HepG2 (cell line): ENCODE data around the gene MT1F. TPM values are rescaled to one million over a fixed set of nuclear protein-coding genes. Genes with fewer than 3 reads are reported as not detected.

Source experiments
- ATAC-seq: fragments of 200-7000 bp; cut with Tn5 transposase; 3 replicates; pipeline ENCODE4 v1.9.1; 2020; ENCODE audit warnings: mild to moderate bottlenecking, moderate library complexity
- BruUV-seq: library from RNA; stranded (reverse); fragments of 400-500 nt; replicated peaks from 2 replicates; lab custom pipeline; 2021; lab: Mats Ljungman, UMichigan
- CTCF ChIA-PET: fragments of 300-600 bp; formaldehyde crosslinking; extraction: SDS; loops from one replicate; lab custom pipeline; 2021; ENCODE audit warnings: low total read pairs, inconsistent platforms, low intra/inter-chr PET ratio; lab: Yijun Ruan, JAX
- POLR2A ChIA-PET: fragments of 350-600 bp; sonication (Branson Sonifier 250); formaldehyde crosslinking; loops from one replicate; lab custom pipeline; 2020; ENCODE audit warnings: antibody characterized with exemption, inconsistent platforms; lab: Yijun Ruan, JAX
- DNase-seq: peaks from one replicate; pipeline ENCODE4 v3.0.0-alpha.2; 2015; ENCODE audit warnings: low spot score
- FAIRE-seq: peaks from 3 replicates; lab custom pipeline; 2011; peaks lifted over from hg19 to GRCh38; lab: Jason Lieb, UNC
- H2AFZ ChIP-seq: one replicate; pipeline ENCODE4 v1.6.1; 2011; ENCODE audit warnings: low read length, inconsistent platforms
- H3K27ac ChIP-seq: fragments of 300-600 bp; 3 replicates; pipeline ENCODE4 v1.8.0; 2011; ENCODE audit warnings: mixed run types, mild to moderate bottlenecking, mixed read lengths, low read length, inconsistent platforms; ENCODE audit not compliant: insufficient read depth; ENCODE audit errors: extremely low read length
- H3K27me3 ChIP-seq, 2 experiments: fragments of 200-600 bp in 1 of 2; 2 replicates in 1 of 2; 3 replicates in 1 of 2; pipeline versions ENCODE4 v1.6.0 to v1.8.0; 2011; ENCODE audit warnings: low read length in 2 of 2, mild to moderate bottlenecking in 2 of 2, moderate library complexity in 2 of 2, inconsistent platforms in 1 of 2; ENCODE audit not compliant: insufficient read depth in 2 of 2, control insufficient read depth in 1 of 2
- H3K36me3 ChIP-seq, 2 experiments: fragments of 200-600 bp in 1 of 2; replicated peaks in 1 of 2; 2 replicates in 1 of 2; 3 replicates in 1 of 2; pipeline versions ENCODE4 v1.5.1 to v1.8.0; 2011; ENCODE audit warnings: low read length in 2 of 2, inconsistent platforms in 1 of 2; ENCODE audit not compliant: insufficient read depth in 2 of 2, control insufficient read depth in 1 of 2
- H3K4me1 ChIP-seq: 2 replicates; pipeline ENCODE4 v1.5.1; 2012; ENCODE audit warnings: low read length, inconsistent platforms; ENCODE audit not compliant: insufficient read depth
- H3K4me2 ChIP-seq: 2 replicates; pipeline ENCODE4 v1.6.0; 2011; ENCODE audit warnings: low read depth, low read length, inconsistent platforms
- H3K4me3 ChIP-seq, 3 experiments: fragments of 200-600 bp in 1 of 3; sonication (generic), shearing (Covaris generic) in 1 of 3; replicated peaks in 1 of 3; 2 replicates each; pipeline ENCODE4 v1.5.1; 2011 to 2016; ENCODE audit warnings: low read length in 3 of 3, inconsistent platforms in 2 of 3, low read depth in 2 of 3, mild to moderate bottlenecking in 2 of 3, control low read depth in 1 of 3, mixed read lengths in 1 of 3; ENCODE audit not compliant: insufficient read depth in 1 of 3
- H3K79me2 ChIP-seq: one replicate; pipeline ENCODE4 v1.6.1; 2011; ENCODE audit warnings: low read length, inconsistent platforms; ENCODE audit not compliant: insufficient read depth
- H3K9ac ChIP-seq: 2 replicates; pipeline ENCODE4 v1.6.0; 2011; ENCODE audit warnings: mild to moderate bottlenecking, low read depth, low read length, inconsistent platforms; ENCODE audit not compliant: insufficient read depth
- H3K9me3 ChIP-seq: 2 replicates; pipeline ENCODE4 v1.5.1; 2012; ENCODE audit warnings: mild to moderate bottlenecking, low read length
- H4K20me1 ChIP-seq: 2 replicates; pipeline ENCODE4 v1.6.0; 2011; ENCODE audit warnings: inconsistent platforms, mild to moderate bottlenecking, low read length, moderate library complexity; ENCODE audit not compliant: insufficient read depth
- KLF9 ChIP-seq: IDR thresholded peaks from 2 replicates; pipeline ENCODE4 v1.6.1; 2016; ENCODE audit warnings: low read depth
- MIXL1 ChIP-seq: IDR thresholded peaks from 2 replicates; pipeline ENCODE4 v1.6.1; 2016
- PRMT3 ChIP-seq: sonication (generic); formaldehyde crosslinking; IDR thresholded peaks from 2 replicates; pipeline ENCODE4 v1.8.1; 2022; ENCODE audit warnings: low read depth, mild to moderate bottlenecking, moderate library complexity, missing genetic modification reagents, borderline replicate concordance
- RFXAP ChIP-seq: sonication (generic); formaldehyde crosslinking; IDR thresholded peaks from 2 replicates; pipeline ENCODE4 v1.4.0; 2020; ENCODE audit warnings: missing genetic modification reagents, borderline replicate concordance
- SIN3A ChIP-seq: IDR thresholded peaks from 2 replicates; pipeline ENCODE4 v1.6.1; 2011; ENCODE audit warnings: low read depth, mild to moderate bottlenecking, control low read depth, low read length, borderline replicate concordance
- SPEN ChIP-seq: sonication (generic); formaldehyde crosslinking; IDR thresholded peaks from 2 replicates; pipeline ENCODE4 v1.5.1; 2020; ENCODE audit warnings: low read depth, mild to moderate bottlenecking, missing genetic modification reagents
- YEATS2 ChIP-seq: sonication (generic); formaldehyde crosslinking; IDR thresholded peaks from 2 replicates; pipeline ENCODE4 v1.4.0; 2020; ENCODE audit warnings: missing genetic modification reagents, borderline replicate concordance
- ZMYM2 ChIP-seq: sonication (generic); formaldehyde crosslinking; IDR thresholded peaks from 2 replicates; pipeline ENCODE4 v1.8.0; 2022; ENCODE audit warnings: mild to moderate bottlenecking, missing genetic modification reagents
- ZNF101 ChIP-seq: sonication (generic); formaldehyde crosslinking; IDR thresholded peaks from 2 replicates; pipeline ENCODE4 v1.4.0; 2020; ENCODE audit warnings: mild to moderate bottlenecking, low read depth, missing genetic modification reagents, borderline replicate concordance
- ZNF136 ChIP-seq: sonication (generic); formaldehyde crosslinking; IDR thresholded peaks from 2 replicates; pipeline ENCODE4 v1.8.1; 2022; ENCODE audit warnings: low read depth, mild to moderate bottlenecking, moderate library complexity, missing genetic modification reagents
- ZNF747 ChIP-seq: sonication (generic); formaldehyde crosslinking; IDR thresholded peaks from 2 replicates; pipeline ENCODE4 v1.8.1; 2023; ENCODE audit warnings: missing genetic modification reagents, mild to moderate bottlenecking, borderline replicate concordance
- ZNF883 ChIP-seq: sonication (generic); formaldehyde crosslinking; IDR thresholded peaks from 2 replicates; pipeline ENCODE4 v1.5.1; 2020; ENCODE audit warnings: mild to moderate bottlenecking, missing genetic modification reagents; ENCODE audit errors: not compliant biosample characterization
- ZSCAN29 ChIP-seq: sonication (generic); formaldehyde crosslinking; conservative IDR thresholded peaks from 2 replicates; pipeline ENCODE4 v1.4.0; 2020; ENCODE audit warnings: mild to moderate bottlenecking, missing genetic modification reagents
- WGBS: methylation state at CpG from one replicate; pipeline ENCODE4 v1.1.6; 2017; ENCODE audit warnings: low lambda C conversion rate; 5-methylcytosine and 5-hydroxymethylcytosine counted together
- in situ Hi-C: cut with HindIII; loops from 2 replicates; pipeline ENCODE4 v1.10.0; 2017; ENCODE audit warnings: low pct_unique_long_range_greater_than_20kb; ENCODE audit not compliant: extremely low pct_ligation_motif_present
- intact Hi-C: fragments of 100-400 bp; cut with micrococcal nuclease; formaldehyde crosslinking; loops from one replicate; pipeline ENCODE4 v1.10.0; 2022; ENCODE audit not compliant: unreplicated experiment
- polyA plus RNA-seq, 8 experiments: library from polyadenylated mRNA; depleted of rRNA in 3 of 8; stranded (reverse) in 7 of 8; unstranded in 1 of 8; fragments of >200 nt; fragmentation: Illumina TruSeq in 4 of 8; extraction: Trizol in 4 of 8; gene quantifications; 2 replicates each; pipeline versions ENCODE4 v1.2.1 to v1.2.3, GENCODE V29; 2011 to 2016; ENCODE audit warnings: low read depth in 4 of 8, missing spikeins in 1 of 8, mixed read lengths in 1 of 8; ENCODE audit not compliant: insufficient read depth in 1 of 8
- total RNA-seq, 5 experiments: library from RNA; depleted of rRNA; stranded (reverse); fragments of >200 nt; fragmentation: Illumina TruSeq; extraction: Trizol; gene quantifications; 2 replicates each; pipeline ENCODE4 v1.2.3, GENCODE V29; 2016; ENCODE audit warnings: low read depth in 1 of 5
- TF ChIP-seq, protein P1 (sequence below): sonication (generic); formaldehyde crosslinking; IDR thresholded peaks from 2 replicates; pipeline ENCODE4 v1.5.0; 2020; ENCODE audit warnings: mild to moderate bottlenecking, missing genetic modification reagents
- TF ChIP-seq, protein P2 (sequence below): sonication (generic); formaldehyde crosslinking; IDR thresholded peaks from 2 replicates; pipeline ENCODE4 v1.4.0; 2020; ENCODE audit warnings: missing genetic modification reagents, borderline replicate concordance

Gene MT1F
- total and polyA plus RNA-seq, 2 of the 13 experiments (the other 11 are each of a cell fraction or from before 2014, with no cell fraction given): 1.9 to 169 TPM

DNA sequence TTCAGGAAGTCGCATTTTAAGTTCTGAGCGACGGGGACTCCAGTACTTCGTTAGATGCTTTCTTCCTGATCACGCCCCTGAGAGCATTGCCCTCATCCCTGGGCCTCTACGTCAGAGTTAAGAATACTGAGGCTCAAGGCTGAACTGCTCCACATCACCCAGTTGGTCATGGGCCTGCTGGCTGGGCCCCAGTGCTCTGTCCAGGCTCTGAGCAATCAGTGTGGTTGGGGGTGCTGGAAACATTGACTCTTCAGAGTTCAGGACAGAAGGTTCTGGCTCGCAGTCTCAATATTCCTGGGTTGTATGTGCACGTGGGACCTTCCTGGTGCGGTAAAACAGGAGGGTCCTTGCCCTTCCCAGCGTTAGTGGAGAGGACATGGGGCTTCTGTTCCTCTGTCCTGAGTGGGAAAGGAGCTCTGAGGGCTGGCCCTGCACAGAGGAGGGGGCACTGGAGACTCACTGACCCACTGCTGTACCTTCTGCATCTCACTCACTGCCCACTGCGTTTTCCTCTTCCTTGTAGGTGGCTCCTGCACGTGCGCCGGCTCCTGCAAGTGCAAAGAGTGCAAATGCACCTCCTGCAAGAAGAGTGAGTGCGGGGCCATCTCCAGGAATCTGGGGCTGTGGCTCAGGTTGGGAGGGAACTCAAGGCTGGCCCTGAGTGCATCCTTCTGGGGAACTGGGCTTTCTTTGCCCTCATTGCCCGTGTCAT, 31.7 kb upstream of the MT1F start (continued):
- TF ChIP-seq, protein P1, sequence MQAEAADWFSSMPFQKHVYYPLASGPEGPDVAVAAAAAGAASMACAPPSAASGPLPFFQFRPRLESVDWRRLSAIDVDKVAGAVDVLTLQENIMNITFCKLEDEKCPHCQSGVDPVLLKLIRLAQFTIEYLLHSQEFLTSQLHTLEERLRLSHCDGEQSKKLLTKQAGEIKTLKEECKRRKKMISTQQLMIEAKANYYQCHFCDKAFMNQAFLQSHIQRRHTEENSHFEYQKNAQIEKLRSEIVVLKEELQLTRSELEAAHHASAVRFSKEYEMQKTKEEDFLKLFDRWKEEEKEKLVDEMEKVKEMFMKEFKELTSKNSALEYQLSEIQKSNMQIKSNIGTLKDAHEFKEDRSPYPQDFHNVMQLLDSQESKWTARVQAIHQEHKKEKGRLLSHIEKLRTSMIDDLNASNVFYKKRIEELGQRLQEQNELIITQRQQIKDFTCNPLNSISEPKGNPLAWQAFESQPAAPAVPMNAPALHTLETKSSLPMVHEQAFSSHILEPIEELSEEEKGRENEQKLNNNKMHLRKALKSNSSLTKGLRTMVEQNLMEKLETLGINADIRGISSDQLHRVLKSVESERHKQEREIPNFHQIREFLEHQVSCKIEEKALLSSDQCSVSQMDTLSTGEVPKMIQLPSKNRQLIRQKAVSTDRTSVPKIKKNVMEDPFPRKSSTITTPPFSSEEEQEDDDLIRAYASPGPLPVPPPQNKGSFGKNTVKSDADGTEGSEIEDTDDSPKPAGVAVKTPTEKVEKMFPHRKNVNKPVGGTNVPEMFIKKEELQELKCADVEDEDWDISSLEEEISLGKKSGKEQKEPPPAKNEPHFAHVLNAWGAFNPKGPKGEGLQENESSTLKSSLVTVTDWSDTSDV (CRISPR knock-in tag): no peak
- TF ChIP-seq, protein P2, sequence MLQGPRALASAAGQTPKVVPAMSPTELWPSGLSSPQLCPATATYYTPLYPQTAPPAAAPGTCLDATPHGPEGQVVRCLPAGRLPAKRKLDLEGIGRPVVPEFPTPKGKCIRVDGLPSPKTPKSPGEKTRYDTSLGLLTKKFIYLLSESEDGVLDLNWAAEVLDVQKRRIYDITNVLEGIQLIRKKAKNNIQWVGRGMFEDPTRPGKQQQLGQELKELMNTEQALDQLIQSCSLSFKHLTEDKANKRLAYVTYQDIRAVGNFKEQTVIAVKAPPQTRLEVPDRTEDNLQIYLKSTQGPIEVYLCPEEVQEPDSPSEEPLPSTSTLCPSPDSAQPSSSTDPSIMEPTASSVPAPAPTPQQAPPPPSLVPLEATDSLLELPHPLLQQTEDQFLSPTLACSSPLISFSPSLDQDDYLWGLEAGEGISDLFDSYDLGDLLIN (CRISPR knock-in tag): no peak
- TF ChIP-seq ZNF101: no peak
- TF ChIP-seq ZMYM2 (CRISPR knock-in tag): no peak
- no peak for TF ChIP-seq ZSCAN29 (CRISPR knock-in tag)

DNA sequence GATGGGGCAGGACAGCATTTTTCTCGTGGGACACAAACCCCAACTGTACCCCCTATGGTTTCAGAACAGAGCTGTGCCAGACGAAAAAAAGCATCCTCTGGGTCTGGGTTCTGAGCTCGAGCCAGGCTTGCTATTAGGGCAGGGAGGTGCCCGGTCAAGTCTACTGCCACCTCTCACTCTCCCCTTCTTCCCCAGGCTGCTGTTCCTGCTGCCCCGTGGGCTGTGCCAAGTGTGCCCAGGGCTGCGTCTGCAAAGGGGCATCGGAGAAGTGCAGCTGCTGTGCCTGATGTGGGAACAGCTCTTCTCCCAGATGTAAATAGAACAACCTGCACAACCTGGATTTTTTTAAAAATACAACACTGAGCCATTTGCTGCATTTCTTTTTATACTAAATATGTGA, 31.1 kb upstream of the MT1F start:
- H3K79me2 ChIP-seq: no peaks in the 10 kb centered on the region
- no peak overlapping the region for H3K27ac ChIP-seq
- H2AFZ ChIP-seq: no peak overlapping the region
- no peak overlapping the region for H3K9ac ChIP-seq
- ATAC-seq: no peak
- peak overlapping the region; percentile 97; the same call in 1 of the 2 replicates for H3K4me2 ChIP-seq
- H3K27me3 ChIP-seq: peaks cover 0 to 43% of the 10 kb centered on the region in 2 experiments; a peak in 4 of 5 replicates
- 60% methylated on average over 7 of the region's 7 CpGs for WGBS
- H3K9me3 ChIP-seq: no peaks in the 10 kb centered on the region
- in situ Hi-C loops: no loop called here
- peaks cover 57% of the 10 kb centered on the region for H3K4me1 ChIP-seq
- FAIRE-seq: no peak
- ChIA-PET CTCF (no interaction called here), POLR2A (interaction anchor here (1.6 to 4.8 kb wide), 5 partner anchors 12 to 31 kb away, joined by 4 to 83 read pairs (median 10); partner anchors contain the start of genes MT1F and MT2A)
- intact Hi-C loops: loop anchor here (2.0 kb wide), 1 partner anchor 18 kb away; the partner anchor contains the start of gene MT2A
- DNase-seq: no peak
- BruUV-seq: no TSS peak
- no peaks in the 10 kb centered on the region for H3K36me3 ChIP-seq
- H3K4me3 ChIP-seq: peak overlapping the region; percentile 19 to 88 (median 72); a peak in 3 of 6 replicates
- H4K20me1 ChIP-seq: no peaks in the 10 kb centered on the region
- TF ChIP-seq ZNF883: no peak
- TF ChIP-seq SPEN: no peak
- TF ChIP-seq KLF9 (CRISPR knock-in tag): no peak
- no peak for TF ChIP-seq SIN3A
- no peak for TF ChIP-seq PRMT3 (CRISPR knock-in tag)
- TF ChIP-seq ZNF136 (CRISPR knock-in tag): no peak
- no peak for TF ChIP-seq RFXAP
- no peak for TF ChIP-seq YEATS2
- no peak for TF ChIP-seq ZNF747 (CRISPR knock-in tag)
- no peak for TF ChIP-seq MIXL1
